Endothelial cell of umbilical vein (primary cell): ENCODE results near the gene ADAMTS17. TPM values are rescaled to one million over a fixed set of nuclear protein-coding genes. Genes with fewer than 3 reads are reported as not detected.

Source experiments
- BruUV-seq: library from RNA; stranded (reverse); fragments of 400-500 nt; replicated peaks from 2 replicates; lab custom pipeline; 2021; lab: Mats Ljungman, UMichigan
- CTCF ChIA-PET: fragments of 300-600, 350-600 bp; sonication (Branson Sonifier 250); formaldehyde crosslinking; loops from one replicate; lab custom pipeline; 2021; ENCODE audit warnings: antibody characterized with exemption, inconsistent platforms; lab: Charles Lee
- POLR2A ChIA-PET: fragments of 300-600, 350-600 bp; sonication (Branson Sonifier 250); formaldehyde crosslinking; loops from one replicate; lab custom pipeline; 2021; ENCODE audit warnings: antibody characterized with exemption, inconsistent platforms; lab: Charles Lee
- DNase-seq: peaks from one replicate; pipeline ENCODE4 v3.0.0-alpha.2; 2011; ENCODE audit warnings: low read depth, low spot score
- FAIRE-seq: peaks from 2 replicates; lab custom pipeline; 2011; peaks lifted over from hg19 to GRCh38; lab: Jason Lieb, UNC
- H2AFZ ChIP-seq: 2 replicates; pipeline ENCODE4 v1.6.0; 2012; ENCODE audit warnings: low read depth, low read length, control low read depth, inconsistent platforms
- H3K27ac ChIP-seq: 2 replicates; pipeline ENCODE4 v1.5.1; 2011; ENCODE audit warnings: low read depth, mild to moderate bottlenecking, control low read depth, low read length, moderate library complexity; ENCODE audit not compliant: insufficient read depth
- H3K27me3 ChIP-seq, 2 experiments: 2 replicates each; pipeline versions ENCODE4 v1.6.0 to v1.6.1; 2011; ENCODE audit warnings: low read length in 2 of 2, mixed read lengths in 1 of 2; ENCODE audit not compliant: control insufficient read depth in 2 of 2, insufficient read depth in 2 of 2
- H3K36me3 ChIP-seq, 2 experiments: 2 replicates in 1 of 2; 3 replicates in 1 of 2; pipeline ENCODE4 v1.5.1; 2011; ENCODE audit warnings: low read length in 2 of 2, mild to moderate bottlenecking in 1 of 2, moderate library complexity in 1 of 2; ENCODE audit not compliant: control insufficient read depth in 2 of 2, insufficient read depth in 2 of 2; ENCODE audit errors: extremely low read depth in 1 of 2
- H3K4me1 ChIP-seq: 3 replicates; pipeline ENCODE4 v1.5.1; 2011; ENCODE audit warnings: mild to moderate bottlenecking, low read length; ENCODE audit not compliant: control insufficient read depth, insufficient read depth; ENCODE audit errors: extremely low read depth
- H3K4me2 ChIP-seq: 2 replicates; pipeline ENCODE4 v1.6.1; 2011; ENCODE audit warnings: low read length, control low read depth, mixed read lengths; ENCODE audit not compliant: insufficient read depth
- H3K4me3 ChIP-seq, 3 experiments: fragments of 200-600 bp in 1 of 3; sonication (generic), shearing (Covaris generic) in 1 of 3; replicated peaks in 1 of 3; 2 replicates each; pipeline ENCODE4 v1.5.1; 2011 to 2016; ENCODE audit warnings: control low read depth in 3 of 3, low read length in 3 of 3, mild to moderate bottlenecking in 2 of 3, inconsistent platforms in 1 of 3, low read depth in 1 of 3, moderate library complexity in 1 of 3; ENCODE audit not compliant: insufficient read depth in 1 of 3
- H3K79me2 ChIP-seq: 2 replicates; pipeline ENCODE4 v1.6.0; 2012; ENCODE audit warnings: low read length, inconsistent platforms; ENCODE audit not compliant: control insufficient read depth, insufficient read depth
- H3K9ac ChIP-seq: replicated peaks from 2 replicates; pipeline ENCODE3; 2011; ENCODE audit warnings: low read length, control low read depth; ENCODE audit not compliant: insufficient read depth; ENCODE audit errors: extremely low read depth
- H3K9me1 ChIP-seq: replicated peaks from 3 replicates; pipeline ENCODE4 v1.6.0; 2011; ENCODE audit warnings: mild to moderate bottlenecking, low read length; ENCODE audit not compliant: control insufficient read depth, insufficient read depth; ENCODE audit errors: extremely low read depth
- H3K9me3 ChIP-seq: replicated peaks from 2 replicates; pipeline ENCODE4 v1.5.1; 2012; ENCODE audit warnings: low read length, inconsistent platforms; ENCODE audit not compliant: control insufficient read depth, insufficient read depth
- H4K20me1 ChIP-seq: replicated peaks from 2 replicates; pipeline ENCODE3; 2011; ENCODE audit warnings: mild to moderate bottlenecking, low read length; ENCODE audit not compliant: control insufficient read depth, insufficient read depth; ENCODE audit errors: extremely low read depth
- EZH2 ChIP-seq: IDR thresholded peaks from 2 replicates; pipeline ENCODE4 v1.6.1; 2012; ENCODE audit warnings: borderline replicate concordance, low read depth, mild to moderate bottlenecking, moderate library complexity, low read length, inconsistent platforms; ENCODE audit not compliant: severe bottlenecking
- FOS ChIP-seq: IDR thresholded peaks from 2 replicates; pipeline ENCODE4 v1.6.1; 2011; ENCODE audit warnings: mild to moderate bottlenecking, low read length, moderate library complexity, borderline replicate concordance; ENCODE audit not compliant: insufficient read depth
- GATA2 ChIP-seq: IDR thresholded peaks from 2 replicates; pipeline ENCODE4 v1.7.0; 2011; ENCODE audit warnings: low read depth, mild to moderate bottlenecking, moderate library complexity, mixed read lengths, low read length; ENCODE audit not compliant: insufficient read length, insufficient read depth
- JUN ChIP-seq: IDR thresholded peaks from 2 replicates; pipeline ENCODE4 v1.6.1; 2011; ENCODE audit warnings: borderline replicate concordance, low read depth; ENCODE audit not compliant: insufficient read length, insufficient read depth
- MAX ChIP-seq: IDR thresholded peaks from 2 replicates; pipeline ENCODE4 v1.6.1; 2011; ENCODE audit not compliant: insufficient read depth, insufficient read length
- MYC ChIP-seq: IDR thresholded peaks from one replicate; pipeline ENCODE4 v1.6.1; 2011; ENCODE audit warnings: mild to moderate bottlenecking, low read depth, low read length
- POLR2A ChIP-seq: IDR thresholded peaks from 2 replicates; pipeline ENCODE4 v1.6.1; 2012; ENCODE audit warnings: low read depth, mild to moderate bottlenecking, control low read depth, low read length
- POLR2AphosphoS5 ChIP-seq: IDR thresholded peaks from 2 replicates; pipeline ENCODE4 v1.6.1; 2012; ENCODE audit warnings: low read depth, mild to moderate bottlenecking, control low read depth, low read length, moderate library complexity; ENCODE audit not compliant: insufficient read depth
- dilution Hi-C: fragments of 300-500 bp; cut with MboI; formaldehyde crosslinking; loops from one replicate; pipeline ENCODE4 v1.15.0; 2019; ENCODE audit warnings: low sequenced_read_pairs; ENCODE audit not compliant: extremely low pct_ligation_motif_present
- intact Hi-C: fragments of 100-400 bp; cut with micrococcal nuclease; formaldehyde crosslinking; loops from one replicate; pipeline ENCODE4 v1.10.0; 2022
- polyA plus RNA-seq, 4 experiments: library from polyadenylated mRNA; depleted of rRNA in 3 of 4; stranded (reverse) in 3 of 4; unstranded in 1 of 4; fragments of >200 nt; gene quantifications; 2 replicates each; pipeline versions ENCODE4 v1.2.1 to v1.2.3, GENCODE V29; 2011 to 2012; ENCODE audit warnings: missing spikeins in 1 of 4
- total RNA-seq: library from RNA; stranded (reverse); gene quantifications from 2 replicates; pipeline ENCODE4 v1.2.3, GENCODE V29; 2021
- TF ChIP-seq, protein P1 (sequence below), 2 donors: IDR thresholded peaks; 1 replicate in 1 of 2; 2 replicates in 1 of 2; pipeline ENCODE4 v1.5.1; 2011; ENCODE audit warnings: low read length in 2 of 2, mild to moderate bottlenecking in 2 of 2, moderate library complexity in 2 of 2, control low read depth in 1 of 2, inconsistent platforms in 1 of 2, low read depth in 1 of 2; ENCODE audit not compliant: insufficient read depth in 1 of 2; ENCODE audit errors: extremely low read depth in 1 of 2

The ADAMTS17 gene
- total and polyA plus RNA-seq, 2 donors (not counting 3 experiments of a cell fraction or from before 2014, with no cell fraction given), result 0.12 TPM; not detected in 1

DNA sequence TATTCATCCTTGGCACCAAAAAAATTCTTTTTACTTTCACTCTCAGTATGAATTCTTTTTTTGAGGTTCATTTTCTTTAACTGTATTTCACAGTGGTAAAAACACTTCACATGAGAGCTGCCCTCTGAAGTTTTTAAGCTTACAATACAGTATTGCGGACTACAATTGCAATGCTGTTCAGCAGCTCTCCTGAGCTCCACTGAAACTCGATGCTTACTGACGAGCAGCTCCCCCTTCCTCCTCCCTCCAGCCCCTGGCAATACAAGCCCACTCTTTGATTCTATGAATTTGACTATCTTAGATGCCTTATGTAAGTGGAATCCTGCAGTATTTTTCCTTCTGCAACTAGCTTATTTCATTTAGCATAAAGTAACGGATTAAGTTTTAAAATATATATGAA, 183.4 kb downstream of the ADAMTS17 start:
- POLR2A ChIA-PET, result no interaction called here
- dilution Hi-C loops (no loop called here), intact Hi-C loops (no loop called here)
- H3K36me3 ChIP-seq, result no peaks in the 10 kb centered on the region
- H4K20me1 ChIP-seq, result no peaks in the 10 kb centered on the region
- H3K79me2 ChIP-seq, result no peaks in the 10 kb centered on the region
- no peak overlapping the region for H3K27ac ChIP-seq
- CTCF ChIA-PET, result no interaction called here
- H3K4me3 ChIP-seq, result no peak overlapping the region
- no peaks in the 10 kb centered on the region for H3K4me1 ChIP-seq
- DNase-seq (no peak), FAIRE-seq (no peak)
- no peaks in the 10 kb centered on the region for H3K27me3 ChIP-seq
- H3K9ac ChIP-seq, result no peak overlapping the region
- H3K9me3 ChIP-seq, result no peaks in the 10 kb centered on the region
- H3K9me1 ChIP-seq, result no peaks in the 10 kb centered on the region
- BruUV-seq, result no TSS peak
- no peak overlapping the region for H2AFZ ChIP-seq
- TF ChIP-seq MAX (no peak), FOS (no peak), POLR2A (no peak), POLR2AphosphoS5 (no peak), GATA2 (no peak), EZH2 (no peak), MYC (no peak), JUN (no peak)
- TF ChIP-seq, protein P1, sequence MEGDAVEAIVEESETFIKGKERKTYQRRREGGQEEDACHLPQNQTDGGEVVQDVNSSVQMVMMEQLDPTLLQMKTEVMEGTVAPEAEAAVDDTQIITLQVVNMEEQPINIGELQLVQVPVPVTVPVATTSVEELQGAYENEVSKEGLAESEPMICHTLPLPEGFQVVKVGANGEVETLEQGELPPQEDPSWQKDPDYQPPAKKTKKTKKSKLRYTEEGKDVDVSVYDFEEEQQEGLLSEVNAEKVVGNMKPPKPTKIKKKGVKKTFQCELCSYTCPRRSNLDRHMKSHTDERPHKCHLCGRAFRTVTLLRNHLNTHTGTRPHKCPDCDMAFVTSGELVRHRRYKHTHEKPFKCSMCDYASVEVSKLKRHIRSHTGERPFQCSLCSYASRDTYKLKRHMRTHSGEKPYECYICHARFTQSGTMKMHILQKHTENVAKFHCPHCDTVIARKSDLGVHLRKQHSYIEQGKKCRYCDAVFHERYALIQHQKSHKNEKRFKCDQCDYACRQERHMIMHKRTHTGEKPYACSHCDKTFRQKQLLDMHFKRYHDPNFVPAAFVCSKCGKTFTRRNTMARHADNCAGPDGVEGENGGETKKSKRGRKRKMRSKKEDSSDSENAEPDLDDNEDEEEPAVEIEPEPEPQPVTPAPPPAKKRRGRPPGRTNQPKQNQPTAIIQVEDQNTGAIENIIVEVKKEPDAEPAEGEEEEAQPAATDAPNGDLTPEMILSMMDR (IDR thresholded peaks at IDR 0.05; ENCODE audit: extremely low read depth in 1 of 2, insufficient read depth in 1 of 2, low read depth in 1 of 2, low read length in 2 of 2), result no peak
- no peak overlapping the region for H3K4me2 ChIP-seq
